Airway epithelial cell (primary cell): Measurements from ENCODE around the gene CPN2. TPM values are rescaled to one million over a fixed set of nuclear protein-coding genes. Genes with fewer than 3 reads are reported as not detected.

Experiments used
- total RNA-seq: library from RNA; depleted of rRNA; stranded (reverse); fragments of >200 nt; gene quantifications from 2 replicates; pipeline ENCODE4 v1.2.3, GENCODE V29; 2015

CPN2 gene
- total RNA-seq, result not detected in 2 replicates

GRCh38 chr3:194351080-194351672 is at the start of gene CPN2:
Gene CPN2 (minus strand): TSS chr3:194351328. CDS start chr3:194342702, 8,626 bp downstream.

GRCh38 chr3:194399166-194399565 is 48.0 kb upstream of the CPN2 start, which contains the start of gene GP5:
Gene GP5 (minus strand): TSS chr3:194399266. CDS start chr3:194398282, 984 bp downstream.

GRCh38 chr3:194369522-194370279 is 18.6 kb upstream of the CPN2 start, which contains the start of gene LRRC15:
Gene LRRC15 (minus strand): TSS chr3:194369743. CDS start chr3:194361043, 8,700 bp downstream.

Other genes starting within 250 kb of the CPN2 start
- gene HES1, start 215.2 kb downstream of the CPN2 start, total RNA-seq, result 95.4 and 109 TPM in 2 replicates
- gene LRRC15, start 18.4 kb upstream of the CPN2 start, total RNA-seq, result not detected in 2 replicates
- gene GP5, start 47.9 kb upstream of the CPN2 start, total RNA-seq, result not detected in 2 replicates
- 80.5 and 91.3 TPM in 2 replicates for gene ATP13A3, start 135.7 kb upstream of the CPN2 start, total RNA-seq